Peyer's patch (tissue), 4 donors: Measurements from ENCODE around the gene NFS1.

Experiments
- POLR2A ChIP-seq, 2 donors: fragments of 450-650 bp; IDR thresholded peaks; one replicate each; pipeline ENCODE4 v1.5.1; 2017; ENCODE audit warnings: antibody characterized with exemption in 2 of 2, mild to moderate bottlenecking in 2 of 2, moderate library complexity in 2 of 2
- TF ChIP-seq, protein P1 (sequence below), 6 experiments: fragments of 450-650 bp in 4 of 6; fragments of 200-600 bp in 2 of 6; sonication (generic) in 1 of 6; IDR thresholded peaks; one replicate each; pipeline ENCODE4 v1.5.1; 2017 to 2019; ENCODE audit warnings: antibody characterized with exemption in 6 of 6, mild to moderate bottlenecking in 3 of 6, moderate library complexity in 1 of 6

DNA sequence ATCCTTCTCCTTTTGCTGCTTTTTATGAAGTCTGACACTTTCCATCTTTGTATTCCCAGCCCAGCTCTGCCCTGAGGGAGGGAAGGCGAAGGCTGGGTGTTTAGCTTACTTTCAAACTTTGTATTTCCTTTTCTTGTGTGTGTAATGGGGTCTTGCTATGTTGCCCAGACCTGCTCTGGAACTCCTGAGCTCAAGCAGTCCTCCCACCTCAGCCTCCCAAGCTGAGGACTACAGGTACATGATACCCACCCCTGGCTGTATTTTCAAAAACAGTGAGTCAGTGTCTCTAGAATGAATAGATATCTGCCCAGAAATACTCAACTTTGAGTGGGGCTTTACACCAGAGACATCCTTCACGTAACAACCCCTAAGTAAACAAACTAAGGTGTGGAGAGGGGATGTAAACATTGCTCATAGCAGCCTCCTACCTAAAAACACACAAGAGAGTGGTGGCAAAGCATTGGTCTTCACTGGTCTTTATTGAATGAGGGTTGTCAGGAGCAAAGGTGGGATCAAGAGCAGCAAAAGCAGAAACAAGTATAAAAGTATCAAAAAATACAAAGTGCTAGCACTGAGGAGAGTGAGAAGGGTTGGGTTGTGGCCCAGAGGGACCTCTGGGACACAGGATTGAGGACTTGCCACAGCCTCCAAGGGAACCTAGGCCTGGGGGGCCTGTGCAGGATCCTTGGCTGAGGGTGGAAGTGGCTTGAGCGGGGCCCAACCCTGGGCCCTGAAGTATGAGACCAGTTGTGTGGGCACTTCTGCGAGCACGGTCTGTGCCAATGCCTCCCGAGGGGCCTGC lies 73.4 kb downstream of the NFS1 start:
- no peak for TF ChIP-seq POLR2A (IDR thresholded peaks at IDR 0.05)
- TF ChIP-seq, protein P1, sequence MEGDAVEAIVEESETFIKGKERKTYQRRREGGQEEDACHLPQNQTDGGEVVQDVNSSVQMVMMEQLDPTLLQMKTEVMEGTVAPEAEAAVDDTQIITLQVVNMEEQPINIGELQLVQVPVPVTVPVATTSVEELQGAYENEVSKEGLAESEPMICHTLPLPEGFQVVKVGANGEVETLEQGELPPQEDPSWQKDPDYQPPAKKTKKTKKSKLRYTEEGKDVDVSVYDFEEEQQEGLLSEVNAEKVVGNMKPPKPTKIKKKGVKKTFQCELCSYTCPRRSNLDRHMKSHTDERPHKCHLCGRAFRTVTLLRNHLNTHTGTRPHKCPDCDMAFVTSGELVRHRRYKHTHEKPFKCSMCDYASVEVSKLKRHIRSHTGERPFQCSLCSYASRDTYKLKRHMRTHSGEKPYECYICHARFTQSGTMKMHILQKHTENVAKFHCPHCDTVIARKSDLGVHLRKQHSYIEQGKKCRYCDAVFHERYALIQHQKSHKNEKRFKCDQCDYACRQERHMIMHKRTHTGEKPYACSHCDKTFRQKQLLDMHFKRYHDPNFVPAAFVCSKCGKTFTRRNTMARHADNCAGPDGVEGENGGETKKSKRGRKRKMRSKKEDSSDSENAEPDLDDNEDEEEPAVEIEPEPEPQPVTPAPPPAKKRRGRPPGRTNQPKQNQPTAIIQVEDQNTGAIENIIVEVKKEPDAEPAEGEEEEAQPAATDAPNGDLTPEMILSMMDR (IDR thresholded peaks at IDR 0.05), result no peak
